DOHH2 (cell line): ENCODE measurements around the gene DNAH3.
"Not testable (repeated sequence)": the region's sequence is repeated elsewhere in the genome, so short reads cannot be mapped to it uniquely, and the experiment has no call there.

Experiments
- H3F3A ChIP-seq: fragments of 200-600 bp; sonication (generic), shearing (Covaris generic); 2 replicates; pipeline ENCODE4 v1.6.0; 2016; ENCODE audit warnings: antibody characterized with exemption, mild to moderate bottlenecking; ENCODE audit not compliant: control insufficient read depth, insufficient read depth
- H3K27ac ChIP-seq: fragments of 200-600 bp; sonication (generic); 2 replicates; pipeline ENCODE4 v1.5.1; 2014; ENCODE audit warnings: low read depth, mild to moderate bottlenecking, low read length, moderate library complexity
- H3K27me3 ChIP-seq: fragments of 200-600 bp; sonication (generic); 2 replicates; pipeline ENCODE4 v1.6.1; 2014; ENCODE audit warnings: mild to moderate bottlenecking, low read length, mixed read lengths; ENCODE audit not compliant: control insufficient read depth
- H3K36me3 ChIP-seq: fragments of 200-600 bp; sonication (generic); 2 replicates; pipeline ENCODE4 v1.6.1; 2014; ENCODE audit warnings: mild to moderate bottlenecking, low read length, moderate library complexity, mixed read lengths; ENCODE audit not compliant: control insufficient read depth
- H3K4me1 ChIP-seq: fragments of 200-600 bp; sonication (generic); 2 replicates; pipeline ENCODE4 v1.6.1; 2014; ENCODE audit warnings: mild to moderate bottlenecking, low read length, mixed read lengths; ENCODE audit not compliant: control insufficient read depth
- H3K4me2 ChIP-seq: fragments of 200-600 bp; sonication (generic); 2 replicates; pipeline ENCODE4 v1.6.0; 2014; ENCODE audit warnings: mild to moderate bottlenecking, low read length, moderate library complexity
- H3K4me3 ChIP-seq: fragments of 200-600 bp; sonication (generic); 2 replicates; pipeline ENCODE4 v1.5.1; 2014; ENCODE audit warnings: mild to moderate bottlenecking, low read length, mixed read lengths
- H3K79me2 ChIP-seq: fragments of 200-600 bp; sonication (generic); 2 replicates; pipeline ENCODE4 v1.6.1; 2014; ENCODE audit warnings: mild to moderate bottlenecking, low read length, mixed read lengths; ENCODE audit not compliant: control insufficient read depth
- H3K9me2 ChIP-seq: fragments of 200-600 bp; sonication (generic); replicated peaks from 2 replicates; pipeline ENCODE4 v1.6.1; 2014; ENCODE audit warnings: mild to moderate bottlenecking, low read length, mixed read lengths; ENCODE audit not compliant: control insufficient read depth
- H3K9me3 ChIP-seq: fragments of 200-600 bp; sonication (generic); 2 replicates; pipeline ENCODE4 v1.6.1; 2014; ENCODE audit warnings: antibody characterized with exemption, low read length, mixed read lengths; ENCODE audit not compliant: control insufficient read depth, insufficient read depth
- H4K20me1 ChIP-seq: fragments of 200-600 bp; sonication (generic); 2 replicates; pipeline ENCODE4 v1.6.0; 2014; ENCODE audit warnings: low read depth, mild to moderate bottlenecking, antibody characterized with exemption, low read length, moderate library complexity; ENCODE audit not compliant: control insufficient read depth, insufficient read depth
- EZH2phosphoT487 ChIP-seq: fragments of 200-600 bp; sonication (generic); IDR thresholded peaks from 2 replicates; pipeline ENCODE4 v1.6.1; 2017; ENCODE audit warnings: borderline replicate concordance, mild to moderate bottlenecking, antibody characterized with exemption, low read length, moderate library complexity, mixed read lengths
- TF ChIP-seq, protein P1 (sequence below): fragments of 200-600 bp; sonication (generic); IDR thresholded peaks from one replicate; pipeline ENCODE4 v1.5.1; 2014; ENCODE audit warnings: antibody characterized with exemption, mild to moderate bottlenecking, low read depth, low read length; ENCODE audit not compliant: poor library complexity, severe bottlenecking

DNAH3 gene

DNA sequence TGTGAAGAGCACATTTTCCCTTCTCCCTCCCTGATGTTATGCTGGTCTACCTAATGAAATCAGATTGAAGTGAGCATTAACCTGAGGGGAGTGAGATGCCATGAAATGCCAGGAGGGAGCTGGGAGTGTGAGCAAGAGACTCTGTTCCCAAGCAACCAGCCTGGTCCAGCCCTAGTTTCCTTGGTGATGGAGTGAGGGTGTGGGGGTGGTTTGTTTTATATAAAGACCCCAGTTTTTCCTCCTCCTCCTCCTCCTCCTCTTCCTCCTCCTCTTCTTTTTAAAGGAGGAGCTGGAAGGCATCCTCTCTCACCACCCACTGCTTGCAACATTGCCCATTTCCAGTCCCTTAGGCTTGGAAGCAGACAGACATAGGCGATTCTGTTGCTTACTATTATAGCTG is 97.1 kb downstream of the DNAH3 start:
- no peaks in the 10 kb centered on the region; the same call in 1 of the 2 replicates for H3K27me3 ChIP-seq

DNA sequence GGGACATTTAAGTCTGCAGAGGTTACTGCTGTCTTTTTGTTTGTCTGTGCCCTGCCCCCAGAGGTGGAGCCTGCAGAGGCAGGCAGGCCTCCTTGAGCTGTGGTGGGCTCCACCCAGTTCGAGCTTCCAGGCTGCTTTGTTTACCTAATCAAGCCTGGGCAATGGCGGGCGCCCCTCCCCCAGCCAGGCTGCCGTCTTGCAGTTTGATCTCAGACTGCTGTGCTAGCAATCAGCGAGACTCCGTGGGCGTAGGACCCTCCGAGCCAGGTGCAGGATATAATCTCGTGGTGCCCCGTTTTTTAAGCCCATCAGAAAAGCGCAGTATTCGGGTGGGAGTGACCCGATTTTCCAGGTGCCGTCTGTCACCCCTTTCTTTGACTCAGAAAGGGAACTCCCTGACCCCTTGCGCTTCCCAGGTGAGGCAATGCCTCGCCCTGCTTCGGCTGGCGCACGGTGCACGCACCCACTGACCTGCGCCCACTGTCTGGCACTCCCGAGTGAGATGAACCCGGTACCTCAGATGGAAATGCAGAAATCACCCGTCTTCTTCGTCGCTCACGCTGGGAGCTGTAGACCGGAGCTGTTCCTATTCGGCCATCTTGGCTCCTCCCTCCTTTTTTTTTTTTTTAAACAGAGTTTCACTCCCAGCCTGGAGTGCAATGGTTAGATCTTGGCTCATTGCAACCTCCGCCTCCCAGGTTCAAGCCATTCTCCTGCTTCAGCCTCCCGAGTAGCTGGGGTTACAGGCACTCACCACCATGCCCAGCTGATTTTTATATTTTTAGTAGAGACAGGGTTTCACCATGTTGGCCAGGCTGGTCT is 102.3 kb downstream of the DNAH3 start:
- not testable (repeated sequence) for H3K36me3 ChIP-seq, H3K4me1 ChIP-seq, H3K9me2 ChIP-seq, H3K79me2 ChIP-seq, H3K27me3 ChIP-seq, H3K27ac ChIP-seq, H3F3A ChIP-seq, H4K20me1 ChIP-seq, H3K4me2 ChIP-seq, H3K4me3 ChIP-seq, H3K9me3 ChIP-seq

More for the DNA sequence above, 97.1 kb downstream of the DNAH3 start:
- H3K79me2 ChIP-seq, result no peaks in the 10 kb centered on the region
- H3F3A ChIP-seq, result no peaks in the 10 kb centered on the region
- H3K4me2 ChIP-seq, result no peak overlapping the region
- no peaks in the 10 kb centered on the region for H3K4me1 ChIP-seq
- no peaks in the 10 kb centered on the region for H3K36me3 ChIP-seq
- H4K20me1 ChIP-seq, result no peaks in the 10 kb centered on the region
- no peak overlapping the region for H3K4me3 ChIP-seq
- H3K9me3 ChIP-seq, result no peaks in the 10 kb centered on the region
- no peaks in the 10 kb centered on the region for H3K9me2 ChIP-seq
- no peak overlapping the region for H3K27ac ChIP-seq
- TF ChIP-seq, protein P1, sequence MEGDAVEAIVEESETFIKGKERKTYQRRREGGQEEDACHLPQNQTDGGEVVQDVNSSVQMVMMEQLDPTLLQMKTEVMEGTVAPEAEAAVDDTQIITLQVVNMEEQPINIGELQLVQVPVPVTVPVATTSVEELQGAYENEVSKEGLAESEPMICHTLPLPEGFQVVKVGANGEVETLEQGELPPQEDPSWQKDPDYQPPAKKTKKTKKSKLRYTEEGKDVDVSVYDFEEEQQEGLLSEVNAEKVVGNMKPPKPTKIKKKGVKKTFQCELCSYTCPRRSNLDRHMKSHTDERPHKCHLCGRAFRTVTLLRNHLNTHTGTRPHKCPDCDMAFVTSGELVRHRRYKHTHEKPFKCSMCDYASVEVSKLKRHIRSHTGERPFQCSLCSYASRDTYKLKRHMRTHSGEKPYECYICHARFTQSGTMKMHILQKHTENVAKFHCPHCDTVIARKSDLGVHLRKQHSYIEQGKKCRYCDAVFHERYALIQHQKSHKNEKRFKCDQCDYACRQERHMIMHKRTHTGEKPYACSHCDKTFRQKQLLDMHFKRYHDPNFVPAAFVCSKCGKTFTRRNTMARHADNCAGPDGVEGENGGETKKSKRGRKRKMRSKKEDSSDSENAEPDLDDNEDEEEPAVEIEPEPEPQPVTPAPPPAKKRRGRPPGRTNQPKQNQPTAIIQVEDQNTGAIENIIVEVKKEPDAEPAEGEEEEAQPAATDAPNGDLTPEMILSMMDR, result no peak
- TF ChIP-seq EZH2phosphoT487, result no peak

DNA sequence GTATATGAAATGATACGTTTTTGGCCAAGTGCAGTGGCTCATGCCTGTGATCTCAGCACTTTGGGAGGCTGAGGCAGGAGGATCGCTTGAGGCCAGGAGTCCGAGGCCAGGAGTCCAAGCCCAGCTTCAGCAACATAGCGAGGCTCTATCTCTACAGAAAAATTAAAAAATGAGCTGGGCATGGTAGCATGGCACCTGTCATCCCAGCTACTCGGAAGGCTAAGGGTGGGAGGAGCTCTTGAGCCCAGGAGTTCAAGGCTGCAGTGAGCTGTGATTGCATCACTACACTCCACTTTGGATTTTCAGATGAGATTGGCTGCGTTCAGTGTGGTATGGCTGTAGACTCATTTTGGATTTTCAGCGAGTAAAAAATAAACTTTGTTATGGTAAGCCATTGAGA is 112.4 kb downstream of the DNAH3 start:
- TF ChIP-seq, protein P1, result no peak
- no peak for TF ChIP-seq EZH2phosphoT487
- no peaks in the 10 kb centered on the region for H3K4me1 ChIP-seq
- H3K27me3 ChIP-seq, result no peaks in the 10 kb centered on the region
- H3K79me2 ChIP-seq, result no peaks in the 10 kb centered on the region
- H3K9me2 ChIP-seq, result no peaks in the 10 kb centered on the region
- no peaks in the 10 kb centered on the region for H3K9me3 ChIP-seq
- H3F3A ChIP-seq, result no peaks in the 10 kb centered on the region
- H3K4me3 ChIP-seq, result no peak overlapping the region
- H3K4me2 ChIP-seq, result no peak overlapping the region
- no peaks in the 10 kb centered on the region for H3K36me3 ChIP-seq
- H3K27ac ChIP-seq, result no peak overlapping the region
- H4K20me1 ChIP-seq, result no peaks in the 10 kb centered on the region

DNA sequence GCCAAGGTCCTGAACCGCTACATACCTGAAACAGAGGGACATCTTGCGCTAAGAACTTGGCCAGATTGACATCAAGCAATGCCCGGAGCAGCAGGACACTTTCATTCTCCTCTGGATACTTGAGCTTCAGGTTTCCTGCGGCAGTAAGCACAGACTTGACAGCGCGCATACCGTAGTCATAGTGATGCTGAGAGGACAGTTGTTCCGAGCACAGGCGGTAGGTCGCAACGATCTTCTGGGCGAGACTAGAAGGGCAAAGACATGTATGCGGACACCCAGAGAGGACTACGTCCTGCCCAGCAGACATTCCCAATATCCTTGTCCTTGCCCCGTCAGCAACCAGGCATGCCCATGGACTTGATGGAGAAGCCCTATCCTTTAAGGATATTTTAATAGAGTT is 112.9 kb downstream of the DNAH3 start:
- H3K27me3 ChIP-seq, result no peaks in the 10 kb centered on the region
- H3K9me2 ChIP-seq, result no peaks in the 10 kb centered on the region
- H3K79me2 ChIP-seq, result no peaks in the 10 kb centered on the region
- no peaks in the 10 kb centered on the region for H4K20me1 ChIP-seq
- no peak for TF ChIP-seq EZH2phosphoT487
- TF ChIP-seq, protein P1, result no peak
- no peaks in the 10 kb centered on the region for H3F3A ChIP-seq
- H3K9me3 ChIP-seq, result no peaks in the 10 kb centered on the region
- no peaks in the 10 kb centered on the region for H3K36me3 ChIP-seq
- no peak overlapping the region for H3K4me3 ChIP-seq
- no peak overlapping the region for H3K27ac ChIP-seq
- H3K4me2 ChIP-seq, result no peak overlapping the region
- no peaks in the 10 kb centered on the region for H3K4me1 ChIP-seq
